H9 (cell line): ENCODE measurements around the gene TSPAN17. TPM values are rescaled to one million over a fixed set of nuclear protein-coding genes. Genes with fewer than 3 reads are reported as not detected.
A peak's percentile ranks its signal among the peaks of the same experiment; 100 is the strongest.

Source experiments
- DNase-seq: peaks from one replicate; pipeline ENCODE4 v3.0.0-alpha.2; 2017
- H2AFZ ChIP-seq: one replicate; pipeline ENCODE4 v1.6.1; 2013; ENCODE audit warnings: mild to moderate bottlenecking, low read length, control low read depth, moderate library complexity
- H2AK5ac ChIP-seq: 2 replicates; pipeline ENCODE4 v1.6.1; 2013; ENCODE audit warnings: low read length, control low read depth, mixed read lengths; ENCODE audit not compliant: insufficient read length
- H2BK120ac ChIP-seq: one replicate; pipeline ENCODE4 v1.6.1; 2013; ENCODE audit warnings: low read depth, mild to moderate bottlenecking, low read length, control low read depth, inconsistent platforms; ENCODE audit not compliant: poor library complexity, severe bottlenecking
- H2BK12ac ChIP-seq: 2 replicates; pipeline ENCODE4 v1.6.1; 2013; ENCODE audit warnings: low read length, control low read depth, mixed read lengths, low read depth; ENCODE audit not compliant: insufficient read length
- H2BK15ac ChIP-seq: 2 replicates; pipeline ENCODE4 v1.6.1; 2013; ENCODE audit warnings: low read depth, low read length, control low read depth
- H2BK20ac ChIP-seq: one replicate; pipeline ENCODE4 v1.6.1; 2013; ENCODE audit warnings: low read depth, mild to moderate bottlenecking, low read length, control low read depth, inconsistent platforms; ENCODE audit not compliant: poor library complexity, severe bottlenecking
- H2BK5ac ChIP-seq: 2 replicates; pipeline ENCODE4 v1.6.1; 2013; ENCODE audit warnings: low read length, control low read depth, mixed read lengths; ENCODE audit not compliant: insufficient read length
- H3K14ac ChIP-seq: 2 replicates; pipeline ENCODE4 v1.6.1; 2013; ENCODE audit warnings: low read length, control low read depth; ENCODE audit not compliant: insufficient read depth
- H3K18ac ChIP-seq: 2 replicates; pipeline ENCODE4 v1.6.1; 2013; ENCODE audit warnings: low read depth, mild to moderate bottlenecking, mixed read lengths, low read length, control low read depth; ENCODE audit not compliant: insufficient read length
- H3K23ac ChIP-seq: 2 replicates; pipeline ENCODE4 v1.6.1; 2013; ENCODE audit warnings: low read length, control low read depth, mixed read lengths, low read depth; ENCODE audit not compliant: insufficient read length
- H3K23me2 ChIP-seq: 2 replicates; pipeline ENCODE4 v1.6.1; 2013; ENCODE audit warnings: low read depth, mild to moderate bottlenecking, mixed read lengths, low read length, control low read depth; ENCODE audit not compliant: insufficient read length, poor library complexity, severe bottlenecking
- H3K27ac ChIP-seq: 2 replicates; pipeline ENCODE4 v1.5.1; 2013; ENCODE audit warnings: low read length, control low read depth, mixed read lengths, low read depth; ENCODE audit not compliant: insufficient read length
- H3K27me3 ChIP-seq: 2 replicates; pipeline ENCODE4 v1.6.1; 2013; ENCODE audit warnings: low read length, control low read depth, inconsistent platforms; ENCODE audit not compliant: insufficient read depth
- H3K4ac ChIP-seq: 2 replicates; pipeline ENCODE4 v1.6.1; 2013; ENCODE audit warnings: low read depth, mild to moderate bottlenecking, control low read depth, inconsistent platforms, low read length, moderate library complexity
- H3K4me1 ChIP-seq: 2 replicates; pipeline ENCODE4 v1.6.1; 2013; ENCODE audit warnings: low read length, control low read depth, inconsistent platforms; ENCODE audit not compliant: insufficient read depth
- H3K4me2 ChIP-seq: 2 replicates; pipeline ENCODE4 v1.6.1; 2013; ENCODE audit warnings: low read length, control low read depth, mixed read lengths; ENCODE audit not compliant: insufficient read length, insufficient read depth
- H3K56ac ChIP-seq: 2 replicates; pipeline ENCODE4 v1.6.1; 2013; ENCODE audit warnings: low read depth, mild to moderate bottlenecking, mixed read lengths, low read length, control low read depth; ENCODE audit not compliant: insufficient read length
- H3K79me1 ChIP-seq: 2 replicates; pipeline ENCODE4 v1.6.1; 2013; ENCODE audit warnings: low read depth, mild to moderate bottlenecking, moderate library complexity, low read length, control low read depth, inconsistent platforms; ENCODE audit not compliant: insufficient read depth, poor library complexity, severe bottlenecking
- H3K79me2 ChIP-seq: 2 replicates; pipeline ENCODE4 v1.6.1; 2013; ENCODE audit warnings: low read length, control low read depth, inconsistent platforms; ENCODE audit not compliant: insufficient read depth
- H3K9ac ChIP-seq: 2 replicates; pipeline ENCODE4 v1.6.1; 2013; ENCODE audit warnings: low read length, control low read depth, mixed read lengths; ENCODE audit not compliant: insufficient read length; ENCODE audit errors: extremely low read depth
- H3K9me3 ChIP-seq: one replicate; pipeline ENCODE4 v1.6.1; 2013; ENCODE audit warnings: low read depth, low read length, inconsistent platforms; ENCODE audit not compliant: control insufficient read depth
- H3T11ph ChIP-seq: one replicate; pipeline ENCODE4 v1.6.1; 2013; ENCODE audit warnings: mild to moderate bottlenecking, low read length, control low read depth, inconsistent platforms
- H4K20me1 ChIP-seq: one replicate; pipeline ENCODE4 v1.6.1; 2013; ENCODE audit not compliant: control insufficient read depth, insufficient read length, insufficient read depth
- H4K5ac ChIP-seq: 2 replicates; pipeline ENCODE4 v1.6.1; 2013; ENCODE audit warnings: low read depth, mild to moderate bottlenecking, mixed read lengths, low read length, control low read depth; ENCODE audit not compliant: insufficient read length
- H4K8ac ChIP-seq: replicated peaks from 2 replicates; pipeline ENCODE4 v1.6.1; 2013; ENCODE audit warnings: low read length, control low read depth, mixed read lengths, low read depth; ENCODE audit not compliant: insufficient read length
- H4K91ac ChIP-seq: 2 replicates; pipeline ENCODE4 v1.6.1; 2013; ENCODE audit warnings: low read depth, mild to moderate bottlenecking, moderate library complexity, mixed read lengths, low read length, control low read depth; ENCODE audit not compliant: insufficient read length
- H3K27ac Mint-ChIP-seq, 3 experiments: 2 replicates in 2 of 3; 3 replicates in 1 of 3; pipeline ENCODE4 v1.8.0; 2020 to 2021; ENCODE audit warnings: mixed read lengths in 3 of 3, mild to moderate bottlenecking in 1 of 3, moderate library complexity in 1 of 3
- H3K27me3 Mint-ChIP-seq: 2 replicates; pipeline ENCODE4 v1.8.0; 2021; ENCODE audit warnings: low read depth, mild to moderate bottlenecking, moderate library complexity, mixed read lengths
- H3K36me3 Mint-ChIP-seq, 3 experiments: 2 replicates in 2 of 3; 3 replicates in 1 of 3; pipeline ENCODE4 v1.8.0; 2020 to 2021; ENCODE audit warnings: low read depth in 3 of 3, mixed read lengths in 3 of 3; ENCODE audit not compliant: insufficient read depth in 1 of 3
- H3K4me1 Mint-ChIP-seq, 2 experiments: 2 replicates each; pipeline ENCODE4 v1.8.0; 2020; ENCODE audit warnings: mixed read lengths in 2 of 2
- H3K4me3 Mint-ChIP-seq, 2 experiments: 2 replicates in 1 of 2; 3 replicates in 1 of 2; pipeline ENCODE4 v1.8.0; 2020 to 2021; ENCODE audit warnings: mild to moderate bottlenecking in 2 of 2, mixed read lengths in 2 of 2, moderate library complexity in 1 of 2
- H3K9me3 Mint-ChIP-seq, 2 experiments: 2 replicates in 1 of 2; 3 replicates in 1 of 2; pipeline ENCODE4 v1.8.0; 2020; ENCODE audit warnings: mild to moderate bottlenecking in 2 of 2, mixed read lengths in 2 of 2, moderate library complexity in 1 of 2
- WGBS: extraction: QIAGEN DNeasy Blood & Tissue Kit; methylation state at CpG from one replicate; pipeline ENCODE4 v1.1.7; 2013; ENCODE audit warnings: missing lambda C conversion rate, low lambda C conversion rate, mixed read lengths; ENCODE audit not compliant: insufficient read length; ENCODE audit errors: extremely low coverage; 5-methylcytosine and 5-hydroxymethylcytosine counted together
- total RNA-seq: library from RNA; stranded (reverse); gene quantifications from 2 replicates; pipeline ENCODE4 v1.2.1, GENCODE V29; 2021
- TF ChIP-seq, protein P1 (sequence below): fragments of 200-600 bp; sonication (generic); conservative IDR thresholded peaks from 3 replicates; pipeline ENCODE4 v1.8.0; 2021; ENCODE audit warnings: antibody characterized with exemption, mild to moderate bottlenecking

TSPAN17 gene
- total RNA-seq, 1 experiment from 2014 or later, result 46.8 TPM

- Histone ChIP-seq H2AK5ac (no peak overlapping the region), H4K8ac (no peak overlapping the region), H2BK5ac (no peak overlapping the region), H3K4ac (no peak overlapping the region), H4K91ac (no peak overlapping the region), H2BK120ac (no peak overlapping the region), H3K79me1 (no peaks in the 10 kb centered on the region), H3K9ac (peak overlapping the region; percentile 56), H3K23ac (no peak overlapping the region), H2AFZ (no peak overlapping the region), H3K27ac (no peak overlapping the region), H2BK20ac (no peak overlapping the region), H3K18ac (no peak overlapping the region), H4K20me1 (no peaks in the 10 kb centered on the region), H4K5ac (no peak overlapping the region), H3K79me2 (no peaks in the 10 kb centered on the region), H3K56ac (no peak overlapping the region), H3K9me3 (no peaks in the 10 kb centered on the region), H3K14ac (no peak overlapping the region), H3K4me2 (peak overlapping the region; percentile 63), H2BK12ac (no peak overlapping the region), H3K23me2 (peaks cover 6% of the 10 kb centered on the region), H3K4me1 (no peaks in the 10 kb centered on the region; the same call in 1 of the 2 replicates), H3T11ph (no peak overlapping the region), H2BK15ac (no peak overlapping the region), H3K27me3 (no peaks in the 10 kb centered on the region; the same call in 1 of the 2 replicates)
- Mint-ChIP-seq H3K27ac (peak overlapping the region in 1 of 3 experiments; percentile 75; a peak in 2 of 7 replicates), H3K9me3 (no peaks in the 10 kb centered on the region; a peak in 1 of 5 replicates), H3K4me3 (peak overlapping the region; percentile 86 to 96), H3K27me3 (peaks cover 23% of the 10 kb centered on the region), H3K4me1 (peaks cover 32% of the 10 kb centered on the region in 2 experiments), H3K36me3 (no peaks in the 10 kb centered on the region)
- TF ChIP-seq, protein P1, sequence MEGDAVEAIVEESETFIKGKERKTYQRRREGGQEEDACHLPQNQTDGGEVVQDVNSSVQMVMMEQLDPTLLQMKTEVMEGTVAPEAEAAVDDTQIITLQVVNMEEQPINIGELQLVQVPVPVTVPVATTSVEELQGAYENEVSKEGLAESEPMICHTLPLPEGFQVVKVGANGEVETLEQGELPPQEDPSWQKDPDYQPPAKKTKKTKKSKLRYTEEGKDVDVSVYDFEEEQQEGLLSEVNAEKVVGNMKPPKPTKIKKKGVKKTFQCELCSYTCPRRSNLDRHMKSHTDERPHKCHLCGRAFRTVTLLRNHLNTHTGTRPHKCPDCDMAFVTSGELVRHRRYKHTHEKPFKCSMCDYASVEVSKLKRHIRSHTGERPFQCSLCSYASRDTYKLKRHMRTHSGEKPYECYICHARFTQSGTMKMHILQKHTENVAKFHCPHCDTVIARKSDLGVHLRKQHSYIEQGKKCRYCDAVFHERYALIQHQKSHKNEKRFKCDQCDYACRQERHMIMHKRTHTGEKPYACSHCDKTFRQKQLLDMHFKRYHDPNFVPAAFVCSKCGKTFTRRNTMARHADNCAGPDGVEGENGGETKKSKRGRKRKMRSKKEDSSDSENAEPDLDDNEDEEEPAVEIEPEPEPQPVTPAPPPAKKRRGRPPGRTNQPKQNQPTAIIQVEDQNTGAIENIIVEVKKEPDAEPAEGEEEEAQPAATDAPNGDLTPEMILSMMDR, result no peak
- WGBS, result no CpG with 5 or more reads among the region's 46 CpGs
- no peak for DNase-seq
Measured at GRCh38 chr5:176608937-176609723, 38.2 kb upstream of the TSPAN17 start.
